DMS53 treated with DMSO at 0.1 percent for 48 hours (cell line): ENCODE results near the gene BACE1.

Experiments used
- DNase-seq: peaks from one replicate; lab custom pipeline; 2025; ENCODE audit not compliant: unreplicated experiment; lab: John Stamatoyannopoulos, UW

Gene BACE1

DNA sequence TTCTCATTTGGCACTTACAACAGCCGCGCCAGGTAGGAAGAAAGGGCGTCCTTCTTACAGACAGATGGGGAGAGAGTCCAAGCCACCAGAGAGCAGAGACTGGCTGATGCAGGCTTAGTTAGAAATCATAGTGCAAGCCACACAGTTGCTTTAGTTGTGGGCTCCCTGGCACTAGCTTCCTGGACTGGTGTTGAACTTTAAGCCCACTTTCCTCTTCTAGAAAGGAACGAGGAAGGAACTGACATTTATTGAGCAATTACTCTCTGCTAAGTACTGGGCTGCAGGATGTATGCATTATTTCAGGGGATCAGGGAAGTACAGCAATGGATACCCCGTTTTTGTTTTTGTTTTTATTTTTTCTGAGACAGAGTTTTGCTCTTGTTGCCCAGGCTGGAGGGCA, 3.0 kb downstream of the BACE1 start:
- DNase-seq, result no peak

DNA sequence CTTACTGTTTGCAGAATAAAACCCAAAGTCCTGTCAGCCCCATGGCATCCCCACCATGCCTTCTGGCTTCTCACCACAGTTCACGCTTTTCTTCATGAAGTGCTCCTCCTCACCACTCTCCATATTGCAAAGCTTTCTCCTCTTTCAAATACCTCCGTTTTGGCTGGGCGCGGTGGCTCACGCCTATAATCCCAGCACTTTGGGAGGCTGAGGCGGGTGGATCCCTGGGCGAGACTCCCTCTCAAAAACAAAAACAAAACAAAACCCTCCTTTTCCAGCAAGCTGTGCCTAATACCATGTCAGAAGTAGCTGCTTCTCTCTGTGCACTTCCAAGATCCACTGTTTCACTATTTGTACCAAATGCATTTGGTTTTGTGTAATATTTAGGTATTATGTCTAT, 6.7 kb downstream of the BACE1 start:
- no peak for DNase-seq

DNA sequence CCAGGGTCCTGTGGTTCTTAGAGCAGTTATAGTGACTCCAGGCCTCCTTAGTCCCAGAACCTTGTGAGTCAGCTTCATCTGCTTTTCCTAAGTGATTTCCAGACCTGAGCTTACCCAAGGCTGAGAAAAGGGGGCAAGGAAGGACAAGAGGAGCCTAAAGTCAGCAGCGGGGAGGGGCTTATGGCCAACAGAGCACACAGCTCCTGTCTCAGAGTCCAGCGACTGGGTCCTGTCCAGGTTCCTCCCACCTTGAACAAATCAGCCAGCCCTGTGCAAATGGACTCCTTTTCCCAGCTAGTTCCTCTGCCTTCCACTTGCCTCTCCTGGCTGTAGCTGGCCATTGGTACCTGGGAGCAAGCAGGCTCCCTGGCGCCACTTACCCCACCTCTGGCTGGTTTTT, 10.9 kb downstream of the BACE1 start:
- no peak for DNase-seq

DNA sequence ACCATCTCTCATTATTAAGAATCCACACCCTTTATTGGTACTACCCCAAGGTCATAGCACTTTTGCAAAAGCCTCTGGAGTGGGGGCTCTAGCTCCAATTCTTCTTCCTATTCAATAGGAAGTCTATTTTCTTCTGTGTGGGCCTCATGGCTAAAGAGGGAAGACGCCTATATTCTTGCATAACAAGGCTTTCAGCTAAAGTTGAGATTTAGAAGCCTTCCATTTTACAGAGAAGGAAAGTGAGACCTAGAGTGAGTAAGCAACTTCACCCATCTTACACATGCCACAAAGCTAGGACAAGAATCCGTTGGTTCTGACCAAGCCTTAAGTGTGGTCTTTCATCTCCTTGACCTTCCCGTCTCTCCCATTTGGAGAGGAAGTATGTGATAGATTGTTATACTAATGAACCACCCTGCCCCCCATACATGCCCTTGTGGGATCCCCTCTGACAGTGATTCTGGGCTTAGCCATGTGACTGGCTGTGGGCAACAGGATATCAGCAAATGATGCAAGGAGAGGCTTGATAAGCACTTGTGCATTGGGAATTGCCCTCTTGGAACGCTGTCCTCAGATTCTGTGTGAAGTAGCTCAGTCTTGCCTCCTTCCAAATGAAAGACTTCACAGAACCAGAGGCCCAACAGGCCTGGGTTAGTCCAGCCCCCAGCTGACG, 12.3 kb downstream of the BACE1 start:
- no peak for DNase-seq

DNA sequence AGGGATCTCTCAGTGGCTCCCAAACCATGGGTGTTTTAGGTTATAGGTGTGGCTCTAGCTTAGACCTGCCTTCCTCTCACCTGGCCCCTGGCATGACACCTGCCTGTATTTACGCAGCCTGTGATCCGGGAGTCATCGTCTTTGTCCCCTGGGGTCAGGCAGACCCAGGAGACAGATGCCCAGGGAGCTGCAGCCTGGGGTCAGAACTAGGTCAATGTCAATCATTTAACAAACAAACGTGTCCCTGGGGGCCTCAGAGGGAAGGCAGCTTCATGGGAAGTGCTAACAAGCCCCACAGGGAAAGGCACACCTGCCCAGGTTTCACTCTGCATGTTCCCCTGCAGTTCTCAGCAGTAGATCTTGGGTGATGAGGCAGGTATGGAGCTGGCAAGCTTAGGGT, 13.0 kb downstream of the BACE1 start:
- DNase-seq, result peak; percentile 82

DNA sequence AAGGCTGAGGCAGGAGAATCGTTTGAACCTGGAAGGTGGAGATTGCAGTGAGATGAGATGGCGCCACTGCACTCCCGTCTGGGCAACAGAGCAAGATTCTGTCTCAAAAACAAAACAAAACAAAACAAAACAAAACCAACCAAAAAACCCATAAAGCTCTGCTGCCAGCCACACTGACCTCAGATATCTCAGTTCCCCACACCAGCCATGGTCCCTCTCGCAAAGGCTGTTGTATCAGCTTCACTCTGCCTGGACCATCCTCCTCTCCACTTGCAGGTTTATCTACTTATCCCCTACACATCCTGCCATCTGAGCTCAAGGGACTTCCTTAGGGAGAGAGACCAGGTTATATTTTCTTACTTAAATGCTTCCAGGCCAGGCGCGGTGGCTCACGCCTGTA, 13.8 kb downstream of the BACE1 start:
- no peak for DNase-seq

DNA sequence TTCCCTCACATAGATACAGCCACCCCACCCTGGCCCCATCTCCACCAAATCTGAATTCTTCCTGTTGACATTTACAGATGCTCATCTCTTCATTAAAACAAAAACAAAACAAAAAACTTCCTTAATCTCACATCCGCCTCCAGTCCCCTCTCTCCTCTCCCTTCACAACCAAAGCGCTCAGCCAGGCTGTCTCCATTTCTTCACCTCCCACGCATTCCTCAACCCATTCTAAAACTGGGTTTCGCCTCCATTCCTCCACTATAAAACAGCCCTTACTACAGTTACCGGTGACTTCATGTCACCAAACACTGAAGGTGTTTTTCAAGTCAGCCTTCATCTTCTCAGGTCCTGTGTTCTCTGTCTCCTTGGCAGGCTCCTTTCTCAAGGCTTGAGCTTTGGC, 15.3 kb downstream of the BACE1 start:
- DNase-seq, result no peak

DNA sequence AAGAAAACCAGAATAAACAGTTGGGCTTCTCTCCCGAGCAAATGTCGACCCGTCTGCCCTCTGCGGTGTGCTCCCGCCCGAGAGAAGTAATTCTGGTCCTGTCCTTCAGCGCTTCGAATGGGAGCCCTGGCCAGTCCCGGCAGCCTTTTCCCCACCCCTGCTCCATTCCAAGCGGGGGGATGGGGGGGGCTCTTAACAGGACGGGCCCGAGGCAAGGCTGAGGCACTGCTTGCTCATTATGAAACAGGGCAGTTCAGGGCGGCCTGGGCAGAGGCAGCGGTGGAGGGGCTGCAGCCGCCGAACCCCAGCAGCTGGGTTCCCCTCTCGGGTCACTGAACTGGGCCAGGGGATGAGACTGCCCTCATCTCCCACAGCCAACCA, 15.8 kb downstream of the BACE1 start:
- peak; percentile 10 for DNase-seq

DNA sequence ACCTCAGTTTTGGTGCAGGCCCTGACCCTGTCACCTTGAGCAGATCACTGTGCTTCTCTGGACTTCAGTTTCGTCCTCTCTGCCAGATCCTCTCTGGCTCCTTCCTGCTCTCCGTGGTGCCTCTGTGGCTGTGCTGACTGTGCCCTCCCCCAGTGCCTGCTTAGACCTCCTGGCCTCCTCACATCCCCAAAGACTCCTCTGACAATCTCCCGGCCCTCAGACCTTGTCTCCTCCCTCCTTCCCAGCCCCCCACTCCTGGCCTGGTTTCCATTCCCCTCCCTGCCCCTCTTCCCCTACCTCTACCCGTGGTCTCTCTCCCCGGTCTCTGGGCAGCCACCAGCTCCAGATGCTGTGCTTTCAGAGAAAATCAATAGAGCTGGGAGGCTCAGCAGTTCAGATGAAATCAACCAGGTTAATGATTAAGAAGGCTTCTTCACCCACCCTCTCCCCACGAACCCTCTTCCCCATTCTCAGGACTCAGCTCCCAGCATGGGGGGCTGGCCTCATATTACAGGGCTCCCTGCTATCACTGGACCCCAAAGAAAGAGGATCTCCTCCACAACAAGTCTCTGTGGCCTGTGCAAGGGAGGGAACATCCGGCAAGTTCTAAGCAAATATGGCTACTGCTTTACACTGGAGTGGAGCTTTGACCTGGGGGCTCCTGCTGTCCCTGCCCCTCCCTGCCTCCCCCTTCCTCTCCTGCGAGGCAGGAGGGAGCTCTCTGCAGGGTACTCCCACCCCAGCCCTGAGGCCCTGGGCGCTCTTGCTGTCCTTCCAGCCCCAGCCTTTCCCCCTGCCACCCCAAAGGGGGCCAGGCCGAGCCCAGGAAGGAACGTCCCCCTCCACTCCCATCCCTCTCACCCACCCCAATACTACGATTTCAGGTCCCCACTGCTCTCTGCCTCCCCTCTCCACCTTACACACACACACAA, 16.4 kb downstream of the BACE1 start:
- peak; percentile 62 for DNase-seq

DNA sequence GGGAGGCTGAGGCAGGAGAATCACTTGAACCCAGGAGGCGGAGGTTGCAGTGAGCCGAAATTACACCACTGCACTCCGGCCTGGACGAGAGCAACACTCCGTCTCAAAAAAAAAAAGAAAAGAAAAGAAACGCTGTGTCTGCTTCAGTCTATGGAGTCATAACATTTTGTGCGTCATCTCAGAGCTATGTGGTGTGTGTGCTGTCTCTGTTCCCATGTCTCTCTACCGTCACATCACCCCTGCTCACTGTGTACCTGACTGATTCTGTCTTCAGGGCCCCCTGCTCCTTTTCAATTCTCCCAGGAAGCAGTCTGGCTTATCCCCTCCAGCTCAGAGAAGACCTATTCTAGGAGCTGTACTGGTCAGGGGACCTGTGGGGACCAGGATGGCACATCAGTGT, 17.9 kb downstream of the BACE1 start:
- DNase-seq, result no peak

DNA sequence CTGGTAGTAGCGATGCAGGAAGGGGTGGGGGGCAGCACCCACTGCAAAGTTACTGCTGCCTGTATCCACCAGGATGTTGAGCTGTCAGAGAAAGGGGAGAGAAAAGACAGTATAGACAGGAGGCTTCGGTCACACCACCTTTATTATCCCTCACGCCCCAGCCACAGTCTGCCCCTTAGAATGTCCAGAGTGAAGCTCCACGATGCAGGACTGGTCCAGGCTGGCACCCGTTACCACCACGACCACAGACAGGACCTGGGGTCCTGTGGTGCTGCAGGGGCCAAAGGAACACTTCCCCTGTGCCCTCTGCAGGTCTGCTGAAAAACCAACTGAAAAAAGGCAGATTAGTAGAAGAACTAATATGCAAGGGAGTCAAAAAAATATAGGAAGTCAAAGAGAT, 19.2 kb downstream of the BACE1 start:
- no peak for DNase-seq

DNA sequence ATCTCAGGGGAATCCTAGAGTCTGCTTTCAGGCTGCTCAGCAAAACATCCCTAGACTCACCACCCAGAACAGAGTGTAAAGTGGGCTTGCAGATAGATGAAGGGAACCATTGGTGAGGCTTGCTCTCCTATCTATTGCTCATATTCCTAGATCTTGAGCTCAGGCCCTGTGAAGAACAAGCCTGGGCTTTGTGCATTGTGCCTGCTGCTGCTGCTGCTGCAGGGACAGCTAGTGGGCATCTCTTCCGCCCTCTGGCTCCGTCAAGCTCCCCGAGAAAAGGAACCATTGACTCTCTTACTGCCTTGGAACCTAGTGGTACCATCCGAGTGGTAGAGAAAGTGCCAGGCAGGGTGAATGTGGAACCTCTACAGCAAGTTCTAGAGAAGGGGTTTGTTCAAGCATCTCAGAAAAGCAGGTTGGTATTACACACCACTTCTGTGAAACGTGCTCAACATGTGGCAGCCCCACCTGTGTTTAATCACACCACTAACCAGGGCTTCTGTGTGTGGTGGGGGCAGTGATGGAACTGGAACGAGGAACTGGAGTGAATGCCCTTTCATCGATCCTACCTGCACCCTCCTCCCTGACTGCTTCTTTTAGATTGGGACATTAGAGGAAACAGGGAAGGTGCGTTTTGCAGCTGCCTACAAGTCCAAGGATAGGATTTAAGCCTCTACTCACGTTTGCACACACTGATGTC, 20.5 kb downstream of the BACE1 start:
- DNase-seq, result no peak

DNA sequence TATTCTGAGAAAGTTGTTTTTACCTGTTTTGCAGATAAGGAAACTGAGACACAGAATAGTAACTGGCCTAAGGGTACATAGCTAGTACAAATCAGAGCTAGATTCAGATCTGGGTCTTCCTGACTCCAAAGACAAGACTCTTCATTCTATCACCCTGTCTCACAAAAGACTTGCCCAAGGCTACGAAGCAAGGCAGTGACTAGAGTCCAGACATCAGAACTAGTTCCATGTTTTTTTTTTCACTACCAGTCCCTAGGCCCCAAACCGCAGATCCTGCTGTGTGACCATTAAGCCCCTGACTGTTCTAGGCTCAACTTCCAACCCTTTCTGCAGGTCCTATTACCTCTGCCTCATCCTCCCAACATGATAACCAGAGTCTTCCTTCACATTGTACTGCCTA, 23.4 kb downstream of the BACE1 start:
- DNase-seq, result no peak

DNA sequence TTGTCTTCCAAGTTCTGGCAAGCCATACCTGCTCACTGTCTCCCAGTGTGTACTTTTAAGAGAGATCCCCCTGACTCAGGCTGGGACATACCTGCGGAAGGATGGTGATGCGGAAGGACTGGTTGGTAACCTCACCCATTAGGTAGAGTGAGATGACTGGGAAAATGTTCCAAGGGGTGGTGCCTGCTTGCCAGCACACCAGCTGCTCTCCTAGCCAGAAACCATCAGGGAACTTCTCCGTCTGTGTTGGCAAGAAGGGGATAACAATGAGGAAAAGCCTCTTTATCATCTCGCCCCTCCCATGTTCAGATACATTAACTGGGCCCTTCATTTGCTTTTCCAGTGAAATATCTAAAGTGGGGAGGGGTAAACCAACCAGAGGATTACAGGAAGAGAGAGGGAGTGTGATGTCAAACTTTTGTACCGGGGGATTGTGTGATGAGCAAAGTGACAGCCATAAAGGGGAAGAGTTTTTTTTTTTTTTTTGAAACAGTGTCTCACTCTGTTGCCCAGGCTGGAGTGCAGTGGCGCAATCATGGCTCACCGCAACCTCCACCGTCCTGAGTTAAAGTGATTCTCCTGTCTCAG, 25.2 kb downstream of the BACE1 start, which contains the start of gene BACE1-AS:
Gene BACE1-AS (plus strand): TSS at position 538 of the 588 bp plus-strand sequence.
- no peak for DNase-seq

DNA sequence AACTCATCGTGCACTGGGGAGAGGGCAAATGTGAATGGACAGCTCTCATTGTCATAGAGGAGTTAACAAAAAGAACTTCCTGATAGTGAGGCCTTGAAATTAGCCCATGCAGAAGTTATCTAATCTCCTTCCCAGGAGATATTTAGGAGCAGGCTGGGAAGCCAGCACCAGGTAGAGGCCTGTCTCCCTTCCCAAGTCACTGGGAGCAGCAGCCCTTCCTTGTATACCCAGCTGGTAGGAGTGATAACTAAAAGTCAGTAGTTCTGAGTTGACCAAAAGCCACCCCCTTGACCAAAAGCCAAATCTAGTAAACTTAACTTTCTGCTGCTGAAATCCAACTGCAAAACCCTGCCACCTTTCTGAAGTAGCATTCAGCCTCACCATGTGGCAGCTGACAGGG, 26.3 kb downstream of the BACE1 start:
- no peak for DNase-seq

DNA sequence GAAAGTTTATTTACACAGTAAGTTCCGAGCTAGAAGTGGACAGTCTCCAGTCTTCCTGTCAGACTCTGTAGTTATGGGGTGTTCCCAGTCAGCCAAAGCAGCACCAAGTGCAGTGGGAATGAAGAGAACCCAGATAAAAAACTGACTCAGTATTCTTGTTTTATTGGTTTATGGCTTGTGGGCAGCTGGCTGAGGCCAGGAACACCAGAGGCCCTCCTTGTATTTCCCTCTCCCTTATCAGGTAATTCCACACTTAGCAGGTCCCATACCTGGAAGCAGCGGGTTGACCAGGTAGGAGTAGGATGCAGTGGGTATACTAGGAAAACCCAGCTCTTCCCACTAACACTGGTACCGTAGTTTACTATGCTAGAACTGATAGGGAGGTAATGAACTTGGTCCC, 28.4 kb downstream of the BACE1 start:
- no peak for DNase-seq

DNA sequence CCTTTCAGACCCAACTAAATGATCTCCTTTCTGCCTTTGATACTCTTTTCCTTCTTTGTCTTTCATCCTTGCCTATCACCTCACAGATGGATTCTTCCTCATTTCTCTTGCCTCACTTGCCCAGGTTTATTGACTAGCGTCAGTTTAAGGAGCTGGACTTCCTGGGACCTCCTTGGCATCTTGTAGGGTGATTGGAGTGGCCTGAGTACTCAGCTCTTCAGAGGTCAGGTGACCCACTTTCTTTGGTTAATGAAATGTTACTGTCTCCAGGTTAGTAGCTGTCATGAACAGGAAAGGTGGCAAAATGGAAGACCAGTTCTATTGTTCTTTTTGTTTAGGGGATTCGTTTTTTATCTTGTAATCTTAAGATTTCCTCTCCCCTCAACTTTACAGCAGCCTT, 29.5 kb downstream of the BACE1 start:
- no peak for DNase-seq

DNA sequence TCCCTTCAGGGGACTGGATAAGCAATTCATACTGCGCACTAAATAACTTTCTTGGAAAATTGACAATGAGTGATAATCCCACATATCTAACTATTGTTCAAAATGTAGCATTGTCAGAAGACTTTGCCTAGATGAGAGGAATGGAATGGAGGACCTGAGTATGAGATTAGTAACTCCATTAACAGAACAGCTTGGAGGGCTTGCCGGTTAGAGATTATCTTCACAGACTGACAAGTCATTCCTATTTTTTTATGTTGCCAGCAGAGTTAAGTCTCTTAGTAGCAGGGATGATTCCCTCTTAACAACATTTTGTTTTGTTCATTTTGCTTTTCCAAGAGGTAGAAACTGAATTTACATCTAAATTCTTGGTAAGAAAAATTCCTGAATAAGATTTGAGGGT, 32.0 kb downstream of the BACE1 start:
- DNase-seq, result no peak

DNA sequence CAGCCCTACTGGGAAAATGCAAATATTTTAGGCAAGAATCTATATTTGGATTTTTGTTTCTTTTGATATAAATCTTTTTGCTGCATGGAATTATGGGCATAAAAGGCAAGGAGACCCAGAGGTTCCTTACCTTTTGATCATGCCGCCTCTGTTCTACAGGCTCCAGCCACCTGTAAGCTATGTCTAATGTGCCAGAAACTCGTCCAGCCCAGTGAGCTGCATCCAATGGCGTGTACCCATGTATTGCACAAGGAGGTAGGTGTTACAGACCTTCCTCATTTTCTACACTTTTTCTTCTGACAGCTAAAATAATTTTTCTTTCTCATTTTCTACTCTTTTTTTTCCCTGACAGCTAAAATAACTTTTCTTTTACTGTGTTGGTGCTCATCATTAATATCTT, 33.1 kb downstream of the BACE1 start:
- DNase-seq, result no peak

DNA sequence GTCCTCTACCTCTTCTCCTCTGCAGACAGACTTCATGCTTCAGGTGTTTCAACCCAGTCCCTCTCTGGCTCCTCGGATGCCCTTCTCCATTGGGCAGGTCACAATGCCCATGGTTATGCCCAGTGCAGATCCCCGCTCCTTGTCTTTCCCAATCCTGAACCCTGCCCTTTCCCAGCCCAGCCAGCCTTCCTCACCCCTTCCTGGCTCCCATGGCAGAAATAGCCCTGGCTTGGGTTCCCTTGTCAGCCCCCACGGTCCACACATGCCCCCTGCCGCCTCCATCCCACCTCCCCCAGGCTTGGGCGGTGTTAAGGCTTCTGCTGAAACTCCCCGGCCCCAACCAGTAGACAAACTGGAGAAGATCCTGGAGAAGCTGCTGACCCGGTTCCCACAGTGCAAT, 34.2 kb downstream of the BACE1 start:
- no peak for DNase-seq

DNA sequence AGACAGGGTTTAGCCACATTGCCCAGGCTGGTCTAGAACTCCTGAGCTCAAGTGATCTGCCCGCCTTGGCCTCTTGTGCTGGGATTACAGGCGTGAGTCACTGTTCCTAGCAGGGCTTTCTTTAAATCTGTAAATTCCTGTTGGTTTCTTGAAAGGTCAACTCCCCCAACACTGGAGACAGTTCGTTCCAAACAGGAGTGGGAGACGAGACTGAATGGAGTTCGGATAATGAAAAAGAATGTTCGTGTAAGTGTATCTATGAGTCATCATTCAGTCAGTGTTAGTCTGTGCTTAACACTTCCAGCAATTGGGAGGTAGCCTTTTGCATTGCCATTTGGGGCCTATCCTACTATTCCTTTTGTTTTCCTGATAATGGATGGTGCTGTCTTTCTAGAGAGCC, 34.9 kb downstream of the BACE1 start:
- no peak for DNase-seq
